H9 (cell line): ENCODE data around the gene SPTBN1. TPM values are rescaled to one million over a fixed set of nuclear protein-coding genes. Genes with fewer than 3 reads are reported as not detected.

ENCODE experiments used
- DNase-seq: peaks from one replicate; pipeline ENCODE4 v3.0.0-alpha.2; 2017
- H2AFZ ChIP-seq: one replicate; pipeline ENCODE4 v1.6.1; 2013; ENCODE audit warnings: mild to moderate bottlenecking, low read length, control low read depth, moderate library complexity
- H2AK5ac ChIP-seq: 2 replicates; pipeline ENCODE4 v1.6.1; 2013; ENCODE audit warnings: low read length, control low read depth, mixed read lengths; ENCODE audit not compliant: insufficient read length
- H2BK120ac ChIP-seq: one replicate; pipeline ENCODE4 v1.6.1; 2013; ENCODE audit warnings: low read depth, mild to moderate bottlenecking, low read length, control low read depth, inconsistent platforms; ENCODE audit not compliant: poor library complexity, severe bottlenecking
- H2BK12ac ChIP-seq: 2 replicates; pipeline ENCODE4 v1.6.1; 2013; ENCODE audit warnings: low read length, control low read depth, mixed read lengths, low read depth; ENCODE audit not compliant: insufficient read length
- H2BK15ac ChIP-seq: 2 replicates; pipeline ENCODE4 v1.6.1; 2013; ENCODE audit warnings: low read depth, low read length, control low read depth
- H2BK20ac ChIP-seq: one replicate; pipeline ENCODE4 v1.6.1; 2013; ENCODE audit warnings: low read depth, mild to moderate bottlenecking, low read length, control low read depth, inconsistent platforms; ENCODE audit not compliant: poor library complexity, severe bottlenecking
- H2BK5ac ChIP-seq: 2 replicates; pipeline ENCODE4 v1.6.1; 2013; ENCODE audit warnings: low read length, control low read depth, mixed read lengths; ENCODE audit not compliant: insufficient read length
- H3K14ac ChIP-seq: 2 replicates; pipeline ENCODE4 v1.6.1; 2013; ENCODE audit warnings: low read length, control low read depth; ENCODE audit not compliant: insufficient read depth
- H3K18ac ChIP-seq: 2 replicates; pipeline ENCODE4 v1.6.1; 2013; ENCODE audit warnings: low read depth, mild to moderate bottlenecking, mixed read lengths, low read length, control low read depth; ENCODE audit not compliant: insufficient read length
- H3K23ac ChIP-seq: 2 replicates; pipeline ENCODE4 v1.6.1; 2013; ENCODE audit warnings: low read length, control low read depth, mixed read lengths, low read depth; ENCODE audit not compliant: insufficient read length
- H3K23me2 ChIP-seq: 2 replicates; pipeline ENCODE4 v1.6.1; 2013; ENCODE audit warnings: low read depth, mild to moderate bottlenecking, mixed read lengths, low read length, control low read depth; ENCODE audit not compliant: insufficient read length, poor library complexity, severe bottlenecking
- H3K27ac ChIP-seq: 2 replicates; pipeline ENCODE4 v1.5.1; 2013; ENCODE audit warnings: low read length, control low read depth, mixed read lengths, low read depth; ENCODE audit not compliant: insufficient read length
- H3K27me3 ChIP-seq: 2 replicates; pipeline ENCODE4 v1.6.1; 2013; ENCODE audit warnings: low read length, control low read depth, inconsistent platforms; ENCODE audit not compliant: insufficient read depth
- H3K4ac ChIP-seq: 2 replicates; pipeline ENCODE4 v1.6.1; 2013; ENCODE audit warnings: low read depth, mild to moderate bottlenecking, control low read depth, inconsistent platforms, low read length, moderate library complexity
- H3K4me1 ChIP-seq: 2 replicates; pipeline ENCODE4 v1.6.1; 2013; ENCODE audit warnings: low read length, control low read depth, inconsistent platforms; ENCODE audit not compliant: insufficient read depth
- H3K4me2 ChIP-seq: 2 replicates; pipeline ENCODE4 v1.6.1; 2013; ENCODE audit warnings: low read length, control low read depth, mixed read lengths; ENCODE audit not compliant: insufficient read length, insufficient read depth
- H3K56ac ChIP-seq: 2 replicates; pipeline ENCODE4 v1.6.1; 2013; ENCODE audit warnings: low read depth, mild to moderate bottlenecking, mixed read lengths, low read length, control low read depth; ENCODE audit not compliant: insufficient read length
- H3K79me1 ChIP-seq: 2 replicates; pipeline ENCODE4 v1.6.1; 2013; ENCODE audit warnings: low read depth, mild to moderate bottlenecking, moderate library complexity, low read length, control low read depth, inconsistent platforms; ENCODE audit not compliant: insufficient read depth, poor library complexity, severe bottlenecking
- H3K79me2 ChIP-seq: 2 replicates; pipeline ENCODE4 v1.6.1; 2013; ENCODE audit warnings: low read length, control low read depth, inconsistent platforms; ENCODE audit not compliant: insufficient read depth
- H3K9ac ChIP-seq: 2 replicates; pipeline ENCODE4 v1.6.1; 2013; ENCODE audit warnings: low read length, control low read depth, mixed read lengths; ENCODE audit not compliant: insufficient read length; ENCODE audit errors: extremely low read depth
- H3K9me3 ChIP-seq: one replicate; pipeline ENCODE4 v1.6.1; 2013; ENCODE audit warnings: low read depth, low read length, inconsistent platforms; ENCODE audit not compliant: control insufficient read depth
- H3T11ph ChIP-seq: one replicate; pipeline ENCODE4 v1.6.1; 2013; ENCODE audit warnings: mild to moderate bottlenecking, low read length, control low read depth, inconsistent platforms
- H4K20me1 ChIP-seq: one replicate; pipeline ENCODE4 v1.6.1; 2013; ENCODE audit not compliant: control insufficient read depth, insufficient read length, insufficient read depth
- H4K5ac ChIP-seq: 2 replicates; pipeline ENCODE4 v1.6.1; 2013; ENCODE audit warnings: low read depth, mild to moderate bottlenecking, mixed read lengths, low read length, control low read depth; ENCODE audit not compliant: insufficient read length
- H4K8ac ChIP-seq: replicated peaks from 2 replicates; pipeline ENCODE4 v1.6.1; 2013; ENCODE audit warnings: low read length, control low read depth, mixed read lengths, low read depth; ENCODE audit not compliant: insufficient read length
- H4K91ac ChIP-seq: 2 replicates; pipeline ENCODE4 v1.6.1; 2013; ENCODE audit warnings: low read depth, mild to moderate bottlenecking, moderate library complexity, mixed read lengths, low read length, control low read depth; ENCODE audit not compliant: insufficient read length
- H3K27ac Mint-ChIP-seq, 3 experiments: 2 replicates in 2 of 3; 3 replicates in 1 of 3; pipeline ENCODE4 v1.8.0; 2020 to 2021; ENCODE audit warnings: mixed read lengths in 3 of 3, mild to moderate bottlenecking in 1 of 3, moderate library complexity in 1 of 3
- H3K27me3 Mint-ChIP-seq: 2 replicates; pipeline ENCODE4 v1.8.0; 2021; ENCODE audit warnings: low read depth, mild to moderate bottlenecking, moderate library complexity, mixed read lengths
- H3K36me3 Mint-ChIP-seq, 3 experiments: 2 replicates in 2 of 3; 3 replicates in 1 of 3; pipeline ENCODE4 v1.8.0; 2020 to 2021; ENCODE audit warnings: low read depth in 3 of 3, mixed read lengths in 3 of 3; ENCODE audit not compliant: insufficient read depth in 1 of 3
- H3K4me1 Mint-ChIP-seq, 2 experiments: 2 replicates each; pipeline ENCODE4 v1.8.0; 2020; ENCODE audit warnings: mixed read lengths in 2 of 2
- H3K4me3 Mint-ChIP-seq, 2 experiments: 2 replicates in 1 of 2; 3 replicates in 1 of 2; pipeline ENCODE4 v1.8.0; 2020 to 2021; ENCODE audit warnings: mild to moderate bottlenecking in 2 of 2, mixed read lengths in 2 of 2, moderate library complexity in 1 of 2
- H3K9me3 Mint-ChIP-seq, 2 experiments: 2 replicates in 1 of 2; 3 replicates in 1 of 2; pipeline ENCODE4 v1.8.0; 2020; ENCODE audit warnings: mild to moderate bottlenecking in 2 of 2, mixed read lengths in 2 of 2, moderate library complexity in 1 of 2
- WGBS: extraction: QIAGEN DNeasy Blood & Tissue Kit; methylation state at CpG from one replicate; pipeline ENCODE4 v1.1.7; 2013; ENCODE audit warnings: missing lambda C conversion rate, low lambda C conversion rate, mixed read lengths; ENCODE audit not compliant: insufficient read length; ENCODE audit errors: extremely low coverage; 5-methylcytosine and 5-hydroxymethylcytosine counted together
- total RNA-seq: library from RNA; stranded (reverse); gene quantifications from 2 replicates; pipeline ENCODE4 v1.2.1, GENCODE V29; 2021
- TF ChIP-seq, protein P1 (sequence below): fragments of 200-600 bp; sonication (generic); conservative IDR thresholded peaks from 3 replicates; pipeline ENCODE4 v1.8.0; 2021; ENCODE audit warnings: antibody characterized with exemption, mild to moderate bottlenecking

SPTBN1 gene
- total RNA-seq, 1 experiment from 2014 or later: 164 TPM

DNA sequence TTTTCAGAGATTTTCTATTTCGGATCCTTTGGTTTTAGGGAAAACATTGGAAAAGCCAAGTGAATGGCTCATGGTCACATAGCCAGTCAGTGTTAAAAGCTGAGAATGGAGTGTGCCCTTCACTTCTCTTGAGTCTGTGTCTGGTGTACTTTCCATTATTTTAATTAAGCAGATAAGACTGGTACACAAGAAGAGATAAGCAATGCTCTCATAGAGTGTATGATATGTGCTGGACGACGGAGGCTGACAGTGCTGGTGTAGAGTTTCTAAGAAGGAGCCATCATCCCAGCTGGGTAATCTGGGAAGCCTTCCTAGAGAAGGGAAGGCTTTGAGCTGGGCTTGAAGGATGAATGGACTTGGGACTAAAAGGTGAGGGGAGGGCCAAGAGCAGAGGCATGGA, 93.3 kb downstream of the SPTBN1 start:
- no peak for DNase-seq
- no peak overlapping the region for H3K14ac ChIP-seq

More for the DNA sequence above, 93.3 kb downstream of the SPTBN1 start:
- Histone ChIP-seq H3K4ac (no peak overlapping the region), H3K27ac (no peak overlapping the region), H2BK12ac (no peak overlapping the region), H3K4me1 (peaks cover 8% of the 10 kb centered on the region), H3K18ac (no peak overlapping the region), H3T11ph (no peak overlapping the region), H2BK120ac (peak overlapping the region; percentile 52), H2BK5ac (no peak overlapping the region), H3K23me2 (no peaks in the 10 kb centered on the region), H4K8ac (no peak overlapping the region), H2BK15ac (no peak overlapping the region), H3K4me2 (no peak overlapping the region), H3K56ac (no peak overlapping the region), H3K23ac (no peak overlapping the region), H3K27me3 (no peaks in the 10 kb centered on the region), H3K79me1 (no peaks in the 10 kb centered on the region), H3K9ac (no peak overlapping the region), H4K20me1 (no peaks in the 10 kb centered on the region), H3K79me2 (no peaks in the 10 kb centered on the region), H4K91ac (no peak overlapping the region), H3K9me3 (no peaks in the 10 kb centered on the region), H4K5ac (no peak overlapping the region), H2BK20ac (no peak overlapping the region), H2AK5ac (no peak overlapping the region), H2AFZ (no peak overlapping the region)
- H3K27ac Mint-ChIP-seq: peak overlapping the region in 1 of 3 experiments; percentile 68; a peak in 4 of 7 replicates
- WGBS: no CpG with 5 or more reads among the region's 3 CpGs
- H3K36me3 Mint-ChIP-seq: no peaks in the 10 kb centered on the region; a peak in 1 of 7 replicates
- no peak overlapping the region for H3K4me3 Mint-ChIP-seq
- peaks cover 26 to 27% of the 10 kb centered on the region in 2 experiments for H3K4me1 Mint-ChIP-seq
- no peaks in the 10 kb centered on the region; the same call in 1 of the 2 replicates for H3K27me3 Mint-ChIP-seq
- TF ChIP-seq, protein P1, sequence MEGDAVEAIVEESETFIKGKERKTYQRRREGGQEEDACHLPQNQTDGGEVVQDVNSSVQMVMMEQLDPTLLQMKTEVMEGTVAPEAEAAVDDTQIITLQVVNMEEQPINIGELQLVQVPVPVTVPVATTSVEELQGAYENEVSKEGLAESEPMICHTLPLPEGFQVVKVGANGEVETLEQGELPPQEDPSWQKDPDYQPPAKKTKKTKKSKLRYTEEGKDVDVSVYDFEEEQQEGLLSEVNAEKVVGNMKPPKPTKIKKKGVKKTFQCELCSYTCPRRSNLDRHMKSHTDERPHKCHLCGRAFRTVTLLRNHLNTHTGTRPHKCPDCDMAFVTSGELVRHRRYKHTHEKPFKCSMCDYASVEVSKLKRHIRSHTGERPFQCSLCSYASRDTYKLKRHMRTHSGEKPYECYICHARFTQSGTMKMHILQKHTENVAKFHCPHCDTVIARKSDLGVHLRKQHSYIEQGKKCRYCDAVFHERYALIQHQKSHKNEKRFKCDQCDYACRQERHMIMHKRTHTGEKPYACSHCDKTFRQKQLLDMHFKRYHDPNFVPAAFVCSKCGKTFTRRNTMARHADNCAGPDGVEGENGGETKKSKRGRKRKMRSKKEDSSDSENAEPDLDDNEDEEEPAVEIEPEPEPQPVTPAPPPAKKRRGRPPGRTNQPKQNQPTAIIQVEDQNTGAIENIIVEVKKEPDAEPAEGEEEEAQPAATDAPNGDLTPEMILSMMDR: no peak
- no peaks in the 10 kb centered on the region for H3K9me3 Mint-ChIP-seq
